Measurements from ENCODE around the gene ATG13.

- no peak for TF ChIP-seq POLR2A (IDR thresholded peaks at IDR 0.05)
- TF ChIP-seq CTCF (IDR thresholded peaks at IDR 0.05 in 8 of 11, conservative IDR thresholded peaks at IDR 0.05 in 3 of 11): no peak
These were observed 103.9 kb downstream of the ATG13 start for GRCh38 chr11:46721286-46721685.

All from spleen (tissue), 7 donors.